Endothelial cell of hepatic sinusoid (primary cell): ENCODE measurements around the gene CLSTN1.
"Not testable (repeated sequence)": the region's sequence is repeated elsewhere in the genome, so short reads cannot be mapped to it uniquely, and the experiment has no call there.

Source experiments
- in situ Hi-C: cut with HindIII; loops from 2 replicates; pipeline ENCODE4 v1.10.0; 2017; ENCODE audit warnings: low sequenced_read_pairs

The CLSTN1 gene

DNA sequence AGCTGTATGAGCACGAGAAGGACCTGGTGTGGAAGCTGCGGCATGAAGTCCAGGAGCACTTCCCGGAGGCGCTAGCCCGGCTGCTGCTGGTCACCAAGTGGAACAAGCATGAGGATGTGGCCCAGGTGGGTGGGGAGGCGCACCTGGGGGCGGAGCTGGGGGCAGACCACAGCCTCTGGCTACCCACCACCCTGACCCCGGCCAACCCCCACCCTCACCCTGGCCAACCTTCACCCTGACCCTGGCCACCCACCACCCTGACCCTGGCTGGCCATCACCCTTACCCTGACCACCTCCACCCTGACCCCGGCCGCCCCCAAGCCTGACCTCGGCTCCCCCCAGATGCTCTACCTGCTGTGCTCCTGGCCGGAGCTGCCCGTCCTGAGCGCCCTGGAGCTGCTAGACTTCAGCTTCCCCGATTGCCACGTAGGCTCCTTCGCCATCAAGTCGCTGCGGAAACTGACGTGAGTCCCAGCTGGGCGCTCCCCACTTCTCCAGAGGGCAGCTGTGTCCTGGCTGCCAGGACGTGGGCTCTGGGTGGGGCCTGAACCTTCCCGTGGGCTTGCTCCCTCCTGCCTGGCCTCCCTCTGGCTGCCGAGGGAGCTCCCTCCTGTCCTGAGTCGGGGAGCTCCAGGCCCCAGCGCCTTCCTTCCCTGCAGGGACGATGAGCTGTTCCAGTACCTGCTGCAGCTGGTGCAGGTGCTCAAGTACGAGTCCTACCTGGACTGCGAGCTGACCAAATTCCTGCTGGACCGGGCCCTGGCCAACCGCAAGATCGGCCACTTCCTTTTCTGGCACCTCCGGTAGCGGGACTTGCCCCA is 102.8 kb downstream of the CLSTN1 start:
- in situ Hi-C loops = no loop called here

DNA sequence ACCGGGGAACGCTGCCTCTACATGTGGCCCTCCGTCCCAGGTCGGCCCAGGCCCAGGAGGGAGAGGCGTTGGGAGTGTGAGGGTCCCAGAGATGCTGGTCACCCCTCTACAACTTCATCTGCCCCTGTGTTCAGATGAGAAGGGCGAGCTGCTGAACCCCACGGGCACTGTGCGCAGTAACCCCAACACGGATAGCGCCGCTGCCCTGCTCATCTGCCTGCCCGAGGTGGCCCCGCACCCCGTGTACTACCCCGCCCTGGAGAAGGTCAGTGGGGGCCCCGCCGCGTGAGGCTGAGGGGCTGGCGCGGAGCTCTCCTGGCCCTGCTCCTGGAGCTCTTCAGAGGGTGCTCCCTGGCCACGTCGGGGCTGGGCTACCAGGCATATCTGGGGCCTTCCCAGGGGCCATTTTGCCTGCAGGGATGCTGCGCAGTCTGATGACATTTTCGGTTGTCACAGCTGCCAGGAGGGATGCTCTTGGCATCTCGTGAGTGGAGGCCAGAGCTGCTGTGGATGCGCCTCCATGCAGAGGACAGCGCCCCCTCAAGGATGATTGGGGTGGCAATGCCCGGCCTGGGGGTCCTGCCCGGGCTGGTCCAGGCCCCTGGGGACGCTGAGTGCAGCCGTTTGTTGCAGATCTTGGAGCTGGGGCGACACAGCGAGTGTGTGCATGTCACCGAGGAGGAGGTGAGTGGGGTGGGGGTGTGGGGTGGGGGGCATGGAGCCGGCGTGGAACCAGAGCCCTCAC is 103.6 kb downstream of the CLSTN1 start:
- in situ Hi-C loops = no loop called here

DNA sequence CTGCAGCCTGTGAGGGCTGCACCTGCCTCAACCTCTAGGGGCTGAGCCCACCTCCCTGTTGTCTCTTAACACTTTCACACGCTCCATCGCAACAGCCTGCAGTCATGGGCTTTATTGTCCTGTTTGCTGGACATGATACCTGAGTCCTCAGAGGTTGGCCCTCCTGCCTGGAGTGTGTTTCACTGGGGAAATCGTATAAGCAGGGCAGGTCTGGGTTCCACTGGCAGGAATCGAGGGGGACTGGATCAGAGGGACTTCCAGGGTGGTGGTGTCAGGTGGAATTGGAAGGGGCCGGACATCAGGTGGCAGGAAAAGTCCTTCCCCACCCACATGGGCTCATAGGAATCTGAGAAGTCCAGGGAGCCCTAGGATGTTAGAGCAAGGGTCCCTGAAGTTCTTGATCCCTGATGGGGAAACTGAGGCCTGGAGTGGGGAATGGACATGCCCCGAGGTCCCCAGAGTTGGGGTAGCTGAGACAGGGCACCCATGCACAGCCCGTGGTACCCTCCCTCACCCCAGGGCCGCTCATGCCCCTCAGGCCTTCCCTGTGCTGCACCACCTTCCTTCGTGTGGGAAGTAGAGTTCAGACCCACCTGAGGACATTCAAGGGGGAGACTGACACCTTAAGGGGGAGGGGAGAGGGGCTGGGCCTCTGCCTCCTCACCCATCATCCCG is 105.6 kb downstream of the CLSTN1 start:
- in situ Hi-C loops = no loop called here

DNA sequence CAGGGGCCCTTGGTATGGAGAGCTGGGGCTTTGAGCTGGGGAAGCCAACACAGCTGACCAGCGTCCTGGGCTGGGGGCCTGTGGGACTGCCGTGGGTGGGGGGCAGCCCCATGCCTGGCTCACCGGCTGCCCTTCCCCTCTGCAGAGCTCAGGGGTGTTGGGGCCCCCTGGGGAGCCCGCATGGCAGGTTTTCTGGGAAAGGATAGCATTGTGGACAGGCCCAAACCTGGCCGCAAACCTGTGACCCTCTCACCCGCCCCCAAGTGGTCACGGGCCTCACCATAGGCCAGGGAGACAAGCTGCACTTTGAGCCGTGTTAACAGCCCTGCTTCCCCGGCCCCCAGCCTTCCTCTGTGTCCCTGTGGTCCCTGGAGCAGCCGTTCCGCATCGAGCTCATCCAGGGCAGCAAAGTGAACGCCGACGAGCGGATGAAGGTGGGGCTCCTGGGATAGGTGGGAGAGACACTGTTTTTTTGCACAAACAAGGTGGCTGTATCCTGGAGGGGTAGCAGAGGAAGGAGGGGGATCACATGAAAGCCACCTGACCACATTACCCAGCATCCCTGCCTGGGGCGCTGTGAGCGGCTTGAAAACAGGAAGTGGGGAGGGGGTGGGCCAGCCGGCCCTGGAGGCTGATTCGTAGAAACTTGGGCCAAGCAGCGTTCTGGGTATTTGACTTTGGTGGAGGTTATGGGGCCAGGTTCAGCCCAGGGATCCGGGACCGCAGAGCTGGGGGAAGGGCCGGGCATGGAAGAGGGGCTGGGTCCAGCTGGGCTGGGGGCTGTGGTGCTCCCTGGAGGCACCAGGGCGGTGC is 106.4 kb downstream of the CLSTN1 start:
- in situ Hi-C loops = no loop called here

DNA sequence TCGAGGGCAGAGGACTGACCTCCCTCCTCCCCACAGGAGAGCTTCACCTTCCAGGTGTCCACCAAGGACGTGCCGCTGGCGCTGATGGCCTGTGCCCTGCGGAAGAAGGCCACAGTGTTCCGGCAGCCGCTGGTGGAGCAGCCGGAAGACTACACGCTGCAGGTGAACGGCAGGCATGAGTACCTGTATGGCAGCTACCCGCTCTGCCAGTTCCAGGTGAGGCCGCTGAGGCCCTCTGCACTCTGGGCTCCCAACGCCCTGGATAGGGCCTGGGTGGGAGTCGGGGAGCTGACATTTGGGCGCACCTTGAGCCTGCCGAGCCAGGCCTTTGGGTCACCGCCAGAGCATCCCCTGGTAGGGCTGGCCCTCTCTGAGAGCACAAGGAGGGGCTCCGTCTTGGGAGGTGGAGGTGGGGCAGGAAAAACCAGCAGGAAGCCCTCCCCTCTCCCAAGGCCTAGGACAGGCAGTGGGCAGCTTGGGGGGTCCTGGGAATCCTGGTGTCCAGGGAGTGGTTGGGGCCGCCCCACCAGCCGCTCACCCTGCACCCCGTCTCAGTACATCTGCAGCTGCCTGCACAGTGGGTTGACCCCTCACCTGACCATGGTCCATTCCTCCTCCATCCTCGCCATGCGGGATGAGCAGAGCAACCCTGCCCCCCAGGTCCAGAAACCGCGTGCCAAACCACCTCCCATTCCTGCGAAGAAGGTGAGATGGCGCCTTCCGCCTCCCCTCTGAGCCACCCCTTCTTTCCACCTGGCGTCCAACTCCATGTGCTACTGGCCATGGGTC is 107.2 kb downstream of the CLSTN1 start:
- in situ Hi-C loops = no loop called here

DNA sequence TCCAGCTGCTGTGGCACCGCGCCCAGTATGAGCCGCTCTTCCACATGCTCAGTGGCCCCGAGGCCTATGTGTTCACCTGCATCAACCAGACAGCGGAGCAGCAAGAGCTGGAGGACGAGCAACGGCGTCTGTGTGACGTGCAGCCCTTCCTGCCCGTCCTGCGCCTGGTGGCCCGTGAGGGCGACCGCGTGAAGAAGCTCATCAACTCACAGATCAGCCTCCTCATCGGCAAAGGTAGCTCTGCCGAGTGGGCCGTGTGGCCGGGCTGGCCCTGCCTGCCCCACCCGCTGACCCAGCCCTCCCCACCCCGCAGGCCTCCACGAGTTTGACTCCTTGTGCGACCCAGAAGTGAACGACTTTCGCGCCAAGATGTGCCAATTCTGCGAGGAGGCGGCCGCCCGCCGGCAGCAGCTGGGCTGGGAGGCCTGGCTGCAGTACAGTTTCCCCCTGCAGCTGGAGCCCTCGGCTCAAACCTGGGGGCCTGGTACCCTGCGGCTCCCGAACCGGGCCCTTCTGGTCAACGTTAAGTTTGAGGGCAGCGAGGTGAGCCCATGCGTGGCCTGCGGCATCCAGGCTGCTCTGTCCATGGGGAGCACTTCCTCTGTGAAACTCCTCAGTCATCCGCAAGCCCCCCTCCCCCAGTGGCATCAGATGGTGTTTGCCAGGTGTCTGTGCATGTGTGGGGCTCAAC is 108.1 kb downstream of the CLSTN1 start:
- in situ Hi-C loops = no loop called here

DNA sequence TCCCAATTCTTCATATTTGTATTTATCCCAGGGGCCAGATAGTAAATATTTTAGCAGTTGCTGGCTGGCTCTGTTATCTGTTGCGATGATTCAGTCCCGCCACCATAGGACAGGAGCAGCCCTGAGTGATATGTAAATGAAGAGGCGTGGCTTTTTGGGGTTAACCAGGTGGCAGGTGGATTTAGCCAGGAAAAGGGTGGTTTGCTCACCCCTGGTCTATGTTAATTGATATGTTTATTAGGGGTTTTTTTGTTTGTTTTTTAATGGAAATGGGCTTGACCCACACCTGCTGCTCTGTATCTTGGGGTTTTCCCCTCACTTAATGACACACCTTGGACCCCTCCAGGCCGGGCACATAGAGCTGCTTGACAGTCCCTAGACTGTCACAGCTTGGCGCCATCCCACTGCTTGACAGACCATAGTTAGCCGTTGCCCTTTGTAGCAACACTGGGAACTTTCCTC is 109.5 kb downstream of the CLSTN1 start:
- in situ Hi-C loops = no loop called here

DNA sequence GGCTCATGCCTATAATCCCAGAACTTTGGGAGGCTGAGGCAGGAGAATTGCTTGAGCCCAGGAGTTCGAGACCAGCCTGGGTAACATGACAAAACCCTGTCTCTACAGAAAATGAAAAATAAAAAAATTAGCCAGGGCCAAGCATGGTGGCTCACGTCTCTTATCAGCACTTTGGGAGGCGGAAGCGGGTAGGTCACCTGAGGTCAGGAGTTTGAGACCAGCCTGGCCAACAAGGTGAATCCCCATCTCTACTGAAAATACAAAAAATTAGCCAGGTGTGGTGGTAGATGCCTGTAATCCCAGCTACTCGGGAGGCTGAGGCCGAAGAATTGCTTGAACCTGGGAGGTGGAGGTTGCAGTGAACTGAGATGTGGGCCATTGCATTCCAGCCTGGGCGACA is 111.0 kb downstream of the CLSTN1 start:
- in situ Hi-C loops = not testable (repeated sequence)

DNA sequence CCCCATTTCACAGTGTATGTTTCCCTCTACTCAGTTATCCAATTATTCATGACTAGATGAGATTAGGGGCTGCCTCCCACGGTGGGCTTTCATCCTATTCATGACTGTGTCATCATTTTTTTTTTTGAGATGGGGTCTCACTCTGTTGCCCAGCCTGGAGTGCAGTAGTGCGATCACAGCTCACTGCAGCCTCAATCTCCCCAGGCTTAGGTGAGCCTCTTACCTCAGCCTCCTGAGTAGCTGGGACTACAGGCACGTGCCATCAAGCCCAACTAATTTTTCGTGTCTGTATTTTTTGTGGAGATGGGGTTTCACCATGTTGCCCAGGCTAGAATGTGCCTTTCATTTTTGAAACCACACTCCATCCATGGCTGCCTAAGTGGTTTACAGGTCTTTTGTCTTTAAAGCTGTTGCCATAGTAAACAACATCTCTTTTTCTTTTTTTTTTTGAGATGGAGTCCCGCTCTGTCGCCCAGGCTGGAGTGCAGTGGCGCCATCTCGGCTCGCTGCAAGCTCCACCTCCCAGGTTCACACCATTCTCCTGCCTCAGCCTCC is 112.2 kb downstream of the CLSTN1 start:
- in situ Hi-C loops = no loop called here

DNA sequence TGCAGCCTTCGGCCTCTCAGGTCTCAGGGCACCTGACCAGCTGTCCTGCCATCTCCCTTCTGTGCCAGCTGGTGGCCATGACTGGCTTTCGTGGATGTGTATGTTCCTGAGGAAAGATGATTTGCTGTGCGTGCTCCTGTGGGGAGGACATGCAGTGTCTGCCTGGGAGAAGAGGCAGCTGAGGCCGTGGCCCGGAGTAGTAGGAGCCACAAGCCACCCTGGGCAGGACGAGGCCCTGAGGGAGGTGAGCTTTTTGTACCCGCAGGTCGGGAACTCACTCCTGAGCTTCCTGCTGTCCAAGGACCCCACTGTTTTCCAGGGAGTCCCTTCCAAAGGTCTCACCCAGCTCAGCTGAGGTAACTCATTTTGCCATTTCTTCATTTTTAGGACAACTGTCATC is 113.7 kb downstream of the CLSTN1 start:
- in situ Hi-C loops = no loop called here

DNA sequence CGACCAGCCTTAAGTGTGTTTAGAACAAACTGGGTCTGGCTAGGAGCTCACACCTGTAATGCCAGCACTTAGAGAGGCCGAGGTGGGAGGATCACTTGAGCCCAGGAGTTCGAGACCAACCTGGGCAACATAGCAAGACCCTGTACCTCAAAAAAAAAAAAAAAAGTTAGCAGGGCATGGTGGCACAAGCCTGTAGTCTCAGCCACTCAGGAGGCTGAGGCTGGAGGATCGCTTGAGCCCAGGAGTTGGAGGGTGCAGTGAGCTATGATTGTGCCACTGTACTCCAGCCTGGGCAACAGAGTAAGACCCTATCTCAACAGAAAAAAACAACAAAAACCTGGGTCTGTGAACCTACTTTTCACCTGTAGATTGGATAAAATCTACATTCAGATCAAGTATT is 117.6 kb downstream of the CLSTN1 start:
- in situ Hi-C loops = no loop called here

DNA sequence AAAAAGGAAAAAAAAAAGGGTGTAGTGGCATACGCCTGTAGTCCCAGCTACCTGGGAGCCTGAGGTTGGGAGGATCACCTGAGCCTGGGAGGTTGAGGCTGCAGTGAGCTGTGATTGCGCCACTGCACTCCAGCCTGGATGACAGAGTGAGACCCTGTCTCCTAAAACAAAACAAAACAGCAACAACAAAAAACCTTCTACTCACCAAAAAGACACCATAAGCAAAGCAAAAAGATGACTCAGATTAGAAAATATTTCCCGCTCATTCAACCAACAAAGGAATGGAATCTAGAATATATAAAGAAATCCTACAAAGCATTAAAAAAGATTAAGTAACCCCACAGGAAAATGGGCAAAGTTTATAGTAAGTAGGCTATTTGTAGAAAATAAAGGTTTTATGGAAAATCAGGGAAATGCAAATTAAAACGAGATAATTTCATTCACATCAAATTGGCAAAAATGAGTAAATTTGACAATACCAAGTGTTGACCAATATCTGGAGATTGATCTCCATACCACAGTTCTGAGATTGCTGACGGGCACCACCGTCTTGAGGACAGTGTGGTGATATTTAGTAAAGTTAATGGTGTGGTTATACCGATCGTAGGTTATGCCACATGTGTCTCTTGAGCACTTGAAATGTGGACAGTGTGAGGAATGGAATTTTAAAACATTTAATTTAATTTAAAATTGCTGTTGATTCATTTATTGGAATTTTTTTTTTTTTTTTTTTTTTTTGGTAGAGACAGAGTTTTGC is 118.2 kb downstream of the CLSTN1 start:
- in situ Hi-C loops = no loop called here

DNA sequence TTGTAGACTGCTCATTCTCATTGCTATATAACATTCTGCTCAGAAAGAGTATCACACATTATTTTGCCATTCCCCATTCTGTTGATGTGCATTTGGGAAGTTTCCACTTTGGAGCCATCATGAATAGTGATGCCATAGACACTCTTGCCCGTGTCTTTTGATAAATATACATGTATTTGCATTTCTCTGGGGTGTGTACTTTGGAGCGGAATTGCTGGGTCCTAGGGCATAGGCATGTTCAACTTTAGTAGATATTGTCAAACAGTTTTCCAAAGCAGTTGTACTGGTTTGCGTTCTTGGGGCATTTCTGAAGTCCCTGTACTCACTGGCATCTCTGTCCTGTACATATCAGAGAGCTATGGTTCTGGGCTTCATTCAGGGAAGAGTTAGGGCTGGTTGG is 120.1 kb downstream of the CLSTN1 start:
- in situ Hi-C loops = no loop called here

DNA sequence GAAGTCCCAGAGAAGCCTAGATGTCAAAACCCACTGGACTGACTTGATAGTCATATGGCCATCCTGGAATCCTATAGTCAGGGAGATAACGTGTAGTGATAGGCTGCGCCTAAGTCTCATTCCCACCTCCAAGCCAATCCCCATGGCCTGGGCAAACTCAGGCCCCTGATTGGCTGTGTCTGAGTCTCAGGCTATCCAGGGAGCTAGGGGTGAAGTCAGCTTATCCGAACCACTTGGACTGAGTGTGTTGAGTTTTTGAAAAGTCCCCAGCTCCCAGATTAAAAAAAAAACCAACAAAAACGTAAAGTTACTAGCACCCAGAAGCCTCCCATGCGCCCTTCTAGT is 120.6 kb downstream of the CLSTN1 start:
- in situ Hi-C loops = no loop called here

DNA sequence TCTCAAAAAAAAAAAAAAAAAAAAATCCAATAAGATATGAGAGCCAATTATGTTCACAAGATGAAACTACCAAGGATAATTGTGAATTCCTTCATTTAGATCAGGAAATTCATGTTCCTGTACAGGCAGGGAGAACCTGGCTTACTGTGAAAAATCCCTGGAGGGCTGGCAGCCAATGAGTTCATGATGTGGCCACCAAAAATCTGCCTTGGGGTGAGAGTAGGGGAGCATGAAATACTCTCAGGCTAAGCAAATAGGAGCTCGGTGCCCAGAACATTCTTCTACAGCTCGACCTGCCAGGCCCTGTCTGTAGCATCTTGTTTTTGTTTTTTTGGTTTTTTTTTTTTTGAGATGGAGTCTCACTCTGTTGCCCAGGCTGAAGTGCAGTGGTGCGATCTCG is 122.1 kb downstream of the CLSTN1 start:
- in situ Hi-C loops = no loop called here

DNA sequence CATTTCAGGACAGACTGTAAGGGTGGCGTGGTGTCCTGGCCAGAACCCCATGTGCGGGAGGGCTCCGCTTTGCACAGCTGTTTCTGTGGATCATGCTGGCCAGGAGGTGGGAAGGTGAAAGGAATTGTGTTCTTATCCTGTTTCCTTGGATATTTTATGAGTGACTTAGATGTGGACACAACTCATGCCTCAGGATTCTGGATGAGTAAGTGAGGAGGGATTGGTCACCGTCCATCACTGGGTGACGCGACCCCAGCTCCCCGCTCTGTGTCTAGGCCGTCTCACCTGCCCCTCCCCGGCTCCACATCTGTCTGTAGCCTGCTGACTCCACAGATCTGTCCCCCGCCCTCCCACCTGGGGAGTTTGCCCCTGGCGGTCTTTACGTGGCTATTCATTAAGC is 123.4 kb downstream of the CLSTN1 start:
- in situ Hi-C loops = no loop called here

DNA sequence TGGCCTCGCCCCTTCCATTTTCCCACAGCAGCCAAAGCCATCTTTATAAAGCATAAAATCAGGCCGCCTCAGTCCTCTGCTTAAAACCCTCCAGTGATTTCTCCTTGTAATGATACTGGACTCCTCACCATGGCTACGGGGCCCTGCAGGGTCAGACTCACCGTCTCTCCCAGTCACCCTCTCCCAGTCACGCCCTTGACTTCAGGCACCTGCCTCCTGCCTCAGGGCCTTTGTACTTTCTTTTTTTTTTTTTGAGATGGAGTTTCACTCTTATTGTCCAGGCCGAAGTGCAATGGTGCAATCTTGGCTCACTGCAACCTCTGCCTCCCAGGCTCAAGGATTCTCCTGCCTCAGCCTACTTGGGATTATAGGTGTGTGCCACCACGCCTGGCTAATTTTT is 124.4 kb downstream of the CLSTN1 start:
- in situ Hi-C loops = no loop called here

DNA sequence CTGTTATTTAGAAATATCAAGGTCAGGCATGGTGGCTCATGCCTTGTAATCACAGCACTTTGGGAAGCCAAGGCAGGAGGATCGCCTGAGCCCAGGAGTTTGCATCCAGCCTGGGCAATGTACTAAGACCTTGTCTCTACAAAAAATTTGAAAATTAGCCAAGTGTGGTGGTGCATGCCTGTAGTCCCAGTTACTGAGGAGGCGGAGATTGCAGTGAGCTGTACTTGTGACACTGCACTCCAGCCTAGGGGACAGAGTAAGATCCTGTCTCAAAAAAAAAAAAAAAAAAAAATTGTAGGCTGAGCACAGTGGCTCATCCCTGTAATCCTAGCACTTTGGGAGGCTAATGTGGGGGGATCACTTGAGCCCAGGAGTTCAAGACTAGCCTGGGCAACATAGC is 127.0 kb downstream of the CLSTN1 start:
- in situ Hi-C loops = no loop called here

DNA sequence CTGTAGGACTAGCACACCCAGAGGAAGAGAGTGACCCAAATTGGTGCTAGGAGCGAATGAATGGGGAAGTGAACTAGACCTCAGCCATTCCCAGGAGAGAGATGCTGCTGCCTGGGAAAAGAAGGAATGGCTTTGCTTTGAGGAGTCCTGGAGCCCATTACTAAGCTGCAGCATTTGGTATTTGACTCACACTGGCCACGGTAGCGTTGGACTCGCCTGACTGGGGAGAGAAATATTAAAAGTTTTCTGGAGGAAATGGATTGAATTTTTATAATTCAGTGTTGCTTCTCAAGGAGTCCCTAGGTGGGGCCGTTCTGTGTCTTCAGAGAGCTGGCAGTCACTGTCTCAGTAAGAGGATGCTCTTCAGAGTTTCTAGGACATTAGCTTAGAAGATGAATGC is 132.1 kb downstream of the CLSTN1 start:
- in situ Hi-C loops = no loop called here
